SKM-1 treated with dmso at 0.1 percent for 144 hours (cell line): ENCODE data around the gene DET1.
"Not testable (repeated sequence)": the region's sequence is repeated elsewhere in the genome, so short reads cannot be mapped to it uniquely, and the experiment has no call there.

Source experiments
- DNase-seq: peaks from one replicate; lab custom pipeline; 2025; ENCODE audit not compliant: unreplicated experiment; lab: John Stamatoyannopoulos, UW

DET1 gene

GRCh38 chr15:88498996-88499395, 47.5 kb downstream of the DET1 start:
- DNase-seq: no peak

- DNase-seq: no peak
These were observed 49.2 kb downstream of the DET1 start for GRCh38 chr15:88497109-88497765.

- no peak for DNase-seq
These were observed 52.6 kb downstream of the DET1 start for GRCh38 chr15:88493844-88494243.

GRCh38 chr15:88491158-88491557, 55.3 kb downstream of the DET1 start:
- no peak for DNase-seq

GRCh38 chr15:88490036-88490435, 56.4 kb downstream of the DET1 start:
- no peak for DNase-seq

GRCh38 chr15:88489321-88489720, 57.2 kb downstream of the DET1 start:
- DNase-seq: no peak

- DNase-seq: no peak
These were observed 58.5 kb downstream of the DET1 start for GRCh38 chr15:88487796-88488523.

GRCh38 chr15:88487178-88487795, 59.2 kb downstream of the DET1 start:
- no peak for DNase-seq

GRCh38 chr15:88484682-88485331, 61.7 kb downstream of the DET1 start:
- DNase-seq: no peak

GRCh38 chr15:88482263-88482662, 64.2 kb downstream of the DET1 start:
- DNase-seq: no peak

- no peak for DNase-seq
These were observed 65.5 kb downstream of the DET1 start for GRCh38 chr15:88480981-88481380.

- DNase-seq: no peak
These were observed 67.3 kb downstream of the DET1 start for GRCh38 chr15:88479169-88479568.

- DNase-seq: no peak
These were observed 68.6 kb downstream of the DET1 start for GRCh38 chr15:88477904-88478303.

- no peak for DNase-seq
These were observed 69.4 kb downstream of the DET1 start for GRCh38 chr15:88477126-88477525.

- DNase-seq: no peak
These were observed 69.8 kb downstream of the DET1 start for GRCh38 chr15:88476635-88477060.

GRCh38 chr15:88473661-88474293, 72.7 kb downstream of the DET1 start:
- not testable (repeated sequence) for DNase-seq

- DNase-seq: no peak
These were observed 74.3 kb downstream of the DET1 start for GRCh38 chr15:88472225-88472624.

GRCh38 chr15:88470625-88471372, 75.7 kb downstream of the DET1 start:
- DNase-seq: no peak

GRCh38 chr15:88469321-88469720, 77.2 kb downstream of the DET1 start:
- DNase-seq: no peak

GRCh38 chr15:88468721-88469120, 77.8 kb downstream of the DET1 start:
- DNase-seq: not testable (repeated sequence)
